ENCODE data around the gene FAM149B1. TPM values are rescaled to one million over a fixed set of nuclear protein-coding genes. Genes with fewer than 3 reads are reported as not detected.

The FAM149B1 gene
- total RNA-seq, 1 experiment from 2014 or later: 17.5 TPM

DNA sequence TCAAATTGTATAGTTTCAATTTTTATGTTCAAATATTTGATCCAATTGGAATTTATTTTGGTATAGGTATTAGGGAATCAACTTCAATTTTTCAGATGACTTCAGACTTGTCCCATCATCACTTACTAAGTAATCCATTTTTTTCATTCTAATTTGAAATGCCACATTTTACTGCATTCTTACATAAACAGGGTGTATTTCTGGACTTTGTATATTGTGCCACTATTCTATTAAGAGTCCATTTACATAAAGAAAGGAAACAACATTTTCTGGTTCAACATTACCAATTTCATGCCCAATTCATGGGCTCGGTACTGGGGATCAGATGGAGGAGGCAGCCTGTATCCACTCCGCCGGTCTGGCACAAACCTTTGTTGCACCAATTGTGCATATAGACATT is 15.9 kb upstream of the FAM149B1 start:
- Histone ChIP-seq H3K27me3 (ENCODE audit: insufficient read depth, low read length) (no peaks in the 10 kb centered on the region), H3K4me3 (replicated peaks in 1 of 2; ENCODE audit: low read depth in 1 of 2, low read length in 2 of 2) (no peak overlapping the region), H4K20me1 (ENCODE audit: insufficient read depth) (no peaks in the 10 kb centered on the region), H3K4me2 (ENCODE audit: low read length) (no peak overlapping the region), H3K9ac (ENCODE audit: low read length) (no peak overlapping the region), H3K9me2 (ENCODE audit: insufficient read depth) (no peaks in the 10 kb centered on the region), H3K4me1 (ENCODE audit: control insufficient read depth in 1 of 2, insufficient read depth in 2 of 2, low read length in 2 of 2) (no peaks in the 10 kb centered on the region), H2AFZ (ENCODE audit: low read depth, low read length, poor library complexity, severe bottlenecking) (no peak overlapping the region), H3K36me3 (ENCODE audit: control insufficient read depth in 1 of 2, insufficient read depth in 2 of 2, low read length in 2 of 2) (peaks cover 31% of the 10 kb centered on the region in 2 experiments), H3K9me3 (ENCODE audit: control insufficient read depth in 1 of 2, insufficient read depth in 1 of 2, low read depth in 1 of 2, low read length in 2 of 2) (no peaks in the 10 kb centered on the region), H3K79me2 (ENCODE audit: insufficient read depth, low read length) (peaks cover 15% of the 10 kb centered on the region; the same call in 1 of the 2 replicates), H3K27ac (ENCODE audit: low read depth, low read length) (no peak overlapping the region)
- ChIA-PET POLR2A (no interaction called here), CTCF (no interaction called here), RAD21 (ENCODE audit: low non-redundant PET in 1 of 2, low total read pairs in 2 of 2, uncharacterized antibody in 2 of 2, unreplicated experiment in 2 of 2) (no interaction called here)
- TF ChIP-seq YY1 (IDR thresholded peaks at IDR 0.05; ENCODE audit: extremely low read depth, insufficient replicate concordance, low read depth, low read length): no peak
- TF ChIP-seq SP1 (IDR thresholded peaks at IDR 0.05; ENCODE audit: low read depth): no peak
- no peak for TF ChIP-seq POLR2AphosphoS5 (IDR thresholded peaks at IDR 0.05; ENCODE audit: low read depth, low read length)
- TF ChIP-seq, protein P1, sequence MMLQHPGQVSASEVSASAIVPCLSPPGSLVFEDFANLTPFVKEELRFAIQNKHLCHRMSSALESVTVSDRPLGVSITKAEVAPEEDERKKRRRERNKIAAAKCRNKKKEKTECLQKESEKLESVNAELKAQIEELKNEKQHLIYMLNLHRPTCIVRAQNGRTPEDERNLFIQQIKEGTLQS (IDR thresholded peaks at IDR 0.05): no peak
- TF ChIP-seq EZH2phosphoT487 (IDR thresholded peaks at IDR 0.05; ENCODE audit: borderline replicate concordance): no peak
- TF ChIP-seq, protein P2, sequence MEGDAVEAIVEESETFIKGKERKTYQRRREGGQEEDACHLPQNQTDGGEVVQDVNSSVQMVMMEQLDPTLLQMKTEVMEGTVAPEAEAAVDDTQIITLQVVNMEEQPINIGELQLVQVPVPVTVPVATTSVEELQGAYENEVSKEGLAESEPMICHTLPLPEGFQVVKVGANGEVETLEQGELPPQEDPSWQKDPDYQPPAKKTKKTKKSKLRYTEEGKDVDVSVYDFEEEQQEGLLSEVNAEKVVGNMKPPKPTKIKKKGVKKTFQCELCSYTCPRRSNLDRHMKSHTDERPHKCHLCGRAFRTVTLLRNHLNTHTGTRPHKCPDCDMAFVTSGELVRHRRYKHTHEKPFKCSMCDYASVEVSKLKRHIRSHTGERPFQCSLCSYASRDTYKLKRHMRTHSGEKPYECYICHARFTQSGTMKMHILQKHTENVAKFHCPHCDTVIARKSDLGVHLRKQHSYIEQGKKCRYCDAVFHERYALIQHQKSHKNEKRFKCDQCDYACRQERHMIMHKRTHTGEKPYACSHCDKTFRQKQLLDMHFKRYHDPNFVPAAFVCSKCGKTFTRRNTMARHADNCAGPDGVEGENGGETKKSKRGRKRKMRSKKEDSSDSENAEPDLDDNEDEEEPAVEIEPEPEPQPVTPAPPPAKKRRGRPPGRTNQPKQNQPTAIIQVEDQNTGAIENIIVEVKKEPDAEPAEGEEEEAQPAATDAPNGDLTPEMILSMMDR (IDR thresholded peaks at IDR 0.05 in 2 of 3, conservative IDR thresholded peaks at IDR 0.05 in 1 of 3; ENCODE audit: borderline replicate concordance in 1 of 3, insufficient read depth in 1 of 3, low read depth in 2 of 3, low read length in 2 of 3): no peak
- TF ChIP-seq JUND (IDR thresholded peaks at IDR 0.05): no peak
- TF ChIP-seq ZBTB33 (IDR thresholded peaks at IDR 0.05; ENCODE audit: extremely low read depth, insufficient replicate concordance, low read length): no peak
- TF ChIP-seq ELF1 (IDR thresholded peaks at IDR 0.05; ENCODE audit: borderline replicate concordance, low read depth): no peak
- TF ChIP-seq ZNF274 (IDR thresholded peaks at IDR 0.05; ENCODE audit: low read depth, low read length): no peak
- TF ChIP-seq POLR2A (IDR thresholded peaks at IDR 0.05; ENCODE audit: borderline replicate concordance, extremely low read depth, insufficient read depth, insufficient read length): no peak
- no peak for TF ChIP-seq FOSL1 (IDR thresholded peaks at IDR 0.05; ENCODE audit: low read depth)
- TF ChIP-seq ZFX (IDR thresholded peaks at IDR 0.05): no peak
- TF ChIP-seq, protein P3, sequence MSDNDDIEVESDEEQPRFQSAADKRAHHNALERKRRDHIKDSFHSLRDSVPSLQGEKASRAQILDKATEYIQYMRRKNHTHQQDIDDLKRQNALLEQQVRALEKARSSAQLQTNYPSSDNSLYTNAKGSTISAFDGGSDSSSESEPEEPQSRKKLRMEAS (IDR thresholded peaks at IDR 0.05): no peak
- TF ChIP-seq REST (IDR thresholded peaks at IDR 0.05; ENCODE audit: low read depth): no peak
- TF ChIP-seq EGR1 (IDR thresholded peaks at IDR 0.05; ENCODE audit: low read depth): no peak
- TF ChIP-seq TCF7L2 (IDR thresholded peaks at IDR 0.05; ENCODE audit: borderline replicate concordance, extremely low read depth, insufficient read depth, insufficient read length): no peak
- no peak for TF ChIP-seq RAD21 (IDR thresholded peaks at IDR 0.05; ENCODE audit: low read depth)
- TF ChIP-seq CEBPB (IDR thresholded peaks at IDR 0.05; ENCODE audit: low read depth): no peak
- intact Hi-C loops (cut with micrococcal nuclease): no loop called here
- no peak for DNase-seq (ENCODE audit: low read depth, low spot score)
- ATAC-seq: no peak
- no TSS peak for BruUV-seq (replicated peaks)

All from HCT116 (cell line).